ENCODE measurements around the gene MRPL50.

- TF ChIP-seq CTCF (IDR thresholded peaks at IDR 0.05), result no peak
- TF ChIP-seq POLR2A (IDR thresholded peaks at IDR 0.05), result no peak
These were observed 22.9 kb downstream of the MRPL50 start for GRCh38 chr9:101375546-101375945.
